Fibroblast of skin of scalp (primary cell): ENCODE results near the gene OR10G8. TPM values are rescaled to one million over a fixed set of nuclear protein-coding genes. Genes with fewer than 3 reads are reported as not detected.
A peak's percentile ranks its signal among the peaks of the same experiment; 100 is the strongest.
"Not testable (repeated sequence)": the region's sequence is repeated elsewhere in the genome, so short reads cannot be mapped to it uniquely, and the experiment has no call there.

Experiments
- DNase-seq: peaks from one replicate; pipeline ENCODE4 v3.0.0-alpha.2; 2013
- polyA plus RNA-seq, 2 experiments: library from polyadenylated mRNA; unstranded; fragments of 120-200 nt; gene quantifications; one replicate each; pipeline ENCODE4 v1.2.1, GENCODE V29; 2013; ENCODE audit not compliant: insufficient read length in 2 of 2

The OR10G8 gene
- polyA plus RNA-seq (2013, experiment 1 of 2; ENCODE audit: insufficient read length), result not detected
- not detected for polyA plus RNA-seq (2013, experiment 2 of 2; ENCODE audit: insufficient read length)

- DNase-seq, result no peak
Observed at GRCh38 chr11:124026498-124026897, at the start of gene OR10G8. Gene OR10G8 (plus strand): TSS chr11:124026798. CDS start chr11:124029623, 2,825 bp downstream.

- no peak for DNase-seq
Observed at GRCh38 chr11:123977731-123978347, 48.8 kb upstream of the OR10G8 start, which contains the start of gene OR10S1. Gene OR10S1 (minus strand): TSS chr11:123977781. CDS start chr11:123977664, 117 bp downstream.

- no peak for DNase-seq
Observed at GRCh38 chr11:123979311-123979710, 47.3 kb upstream of the OR10G8 start.

GRCh38 chr11:123995119-123995518, 31.5 kb upstream of the OR10G8 start, which contains the start of gene OR10G6:
Gene OR10G6 (minus strand): TSS chr11:123995161. CDS start chr11:123995161, 0 bp downstream.
- DNase-seq, result no peak

GRCh38 chr11:124012697-124013096, 13.9 kb upstream of the OR10G8 start, which contains the start of gene OR10G4:
Gene OR10G4 (plus strand): TSS chr11:124012997. CDS start chr11:124015575, 2,578 bp downstream.
- DNase-seq, result no peak

- DNase-seq, result not testable (repeated sequence)
Observed at GRCh38 chr11:124015837-124016236, 10.8 kb upstream of the OR10G8 start.

- no peak for DNase-seq
Observed at GRCh38 chr11:124036666-124037065, 10.1 kb downstream of the OR10G8 start.

GRCh38 chr11:124039557-124039956, 13.0 kb downstream of the OR10G8 start:
- DNase-seq, result no peak

- DNase-seq, result no peak
Observed at GRCh38 chr11:124041254-124041653, 14.7 kb downstream of the OR10G8 start, which contains the start of gene OR10G7. Gene OR10G7 (minus strand): TSS chr11:124041325. CDS start chr11:124039001, 2,324 bp downstream.

- DNase-seq, result no peak
Observed at GRCh38 chr11:124043420-124043819, 16.8 kb downstream of the OR10G8 start.

- no peak for DNase-seq
Observed at GRCh38 chr11:124050748-124051147, 24.1 kb downstream of the OR10G8 start.

GRCh38 chr11:124052966-124053365, 26.4 kb downstream of the OR10G8 start:
- DNase-seq, result no peak

GRCh38 chr11:124068601-124069110, 42.1 kb downstream of the OR10G8 start:
- no peak for DNase-seq

GRCh38 chr11:124069429-124070401, 43.1 kb downstream of the OR10G8 start:
- DNase-seq, result peak; percentile 60

GRCh38 chr11:124070915-124071622, 44.5 kb downstream of the OR10G8 start:
- peak; percentile 70 for DNase-seq

- no peak for DNase-seq
Observed at GRCh38 chr11:124071623-124071948, 45.0 kb downstream of the OR10G8 start.

GRCh38 chr11:124072147-124072546, 45.5 kb downstream of the OR10G8 start:
- no peak for DNase-seq

- no peak for DNase-seq
Observed at GRCh38 chr11:124074554-124074953, 48.0 kb downstream of the OR10G8 start.

- no peak for DNase-seq
Observed at GRCh38 chr11:124075492-124075840, 48.9 kb downstream of the OR10G8 start.

GRCh38 chr11:124075841-124076651, 49.4 kb downstream of the OR10G8 start:
- peak; percentile 26 for DNase-seq

GRCh38 chr11:124077266-124077665, 50.7 kb downstream of the OR10G8 start:
- DNase-seq, result no peak
